NCI-H2227 (cell line): ENCODE data around the gene BBS7.

Experiments used
- DNase-seq: peaks from one replicate; lab custom pipeline; 2025; ENCODE audit not compliant: unreplicated experiment; lab: John Stamatoyannopoulos, UW

Gene BBS7, protein sequence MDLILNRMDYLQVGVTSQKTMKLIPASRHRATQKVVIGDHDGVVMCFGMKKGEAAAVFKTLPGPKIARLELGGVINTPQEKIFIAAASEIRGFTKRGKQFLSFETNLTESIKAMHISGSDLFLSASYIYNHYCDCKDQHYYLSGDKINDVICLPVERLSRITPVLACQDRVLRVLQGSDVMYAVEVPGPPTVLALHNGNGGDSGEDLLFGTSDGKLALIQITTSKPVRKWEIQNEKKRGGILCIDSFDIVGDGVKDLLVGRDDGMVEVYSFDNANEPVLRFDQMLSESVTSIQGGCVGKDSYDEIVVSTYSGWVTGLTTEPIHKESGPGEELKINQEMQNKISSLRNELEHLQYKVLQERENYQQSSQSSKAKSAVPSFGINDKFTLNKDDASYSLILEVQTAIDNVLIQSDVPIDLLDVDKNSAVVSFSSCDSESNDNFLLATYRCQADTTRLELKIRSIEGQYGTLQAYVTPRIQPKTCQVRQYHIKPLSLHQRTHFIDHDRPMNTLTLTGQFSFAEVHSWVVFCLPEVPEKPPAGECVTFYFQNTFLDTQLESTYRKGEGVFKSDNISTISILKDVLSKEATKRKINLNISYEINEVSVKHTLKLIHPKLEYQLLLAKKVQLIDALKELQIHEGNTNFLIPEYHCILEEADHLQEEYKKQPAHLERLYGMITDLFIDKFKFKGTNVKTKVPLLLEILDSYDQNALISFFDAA

DNA sequence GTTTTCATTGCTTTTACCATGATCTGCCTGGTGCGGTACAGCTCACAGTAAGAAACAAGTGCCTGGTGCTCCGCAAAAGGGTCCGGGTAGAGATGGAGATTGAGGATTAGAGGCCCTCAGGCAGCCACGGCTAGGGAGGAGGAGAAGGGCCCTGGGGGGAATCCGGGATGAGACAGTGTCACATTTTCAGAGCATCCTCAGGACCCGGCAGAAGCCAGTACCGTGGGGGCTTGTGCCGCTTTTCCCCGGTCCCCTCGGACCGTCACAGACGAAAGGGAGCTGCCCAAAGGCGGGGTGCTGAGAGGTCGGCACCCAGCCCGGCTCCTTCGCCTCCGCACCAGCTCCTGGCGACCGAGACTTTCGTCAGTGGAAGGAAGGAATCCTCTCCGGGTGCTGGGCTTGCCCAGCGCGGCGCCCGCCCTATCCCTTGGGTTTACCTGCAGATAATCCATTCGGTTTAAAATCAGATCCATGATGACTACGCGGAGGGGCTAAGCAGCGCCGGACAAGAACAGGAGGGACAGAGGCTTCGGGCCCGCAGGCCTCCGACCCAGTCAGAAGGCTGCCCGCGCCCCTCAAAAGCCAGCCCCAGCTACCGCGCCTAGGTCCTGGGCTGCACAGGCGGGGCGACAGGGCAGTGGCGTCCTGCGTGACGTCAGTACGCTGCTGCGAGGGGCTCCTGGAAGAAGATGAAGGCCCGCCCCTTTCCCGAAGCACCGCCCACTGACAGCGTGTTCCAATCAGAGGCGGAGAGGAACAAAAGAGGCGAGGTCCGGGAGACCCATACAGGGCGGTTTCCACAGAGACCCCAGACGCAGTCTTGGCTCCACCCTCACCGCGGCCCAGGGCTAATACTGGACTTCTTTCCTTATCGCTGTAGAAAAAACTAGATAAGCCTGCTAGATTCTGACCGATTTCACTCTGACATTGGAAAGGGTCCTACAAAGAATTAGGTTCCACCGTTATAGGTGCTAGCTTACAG lies at the start of gene BBS7:
TSS of gene BBS7 (minus strand) at position 634 of the 982 bp plus-strand sequence. CDS start at position 473, 161 bp downstream.
- DNase-seq, result peak; percentile 96

DNA sequence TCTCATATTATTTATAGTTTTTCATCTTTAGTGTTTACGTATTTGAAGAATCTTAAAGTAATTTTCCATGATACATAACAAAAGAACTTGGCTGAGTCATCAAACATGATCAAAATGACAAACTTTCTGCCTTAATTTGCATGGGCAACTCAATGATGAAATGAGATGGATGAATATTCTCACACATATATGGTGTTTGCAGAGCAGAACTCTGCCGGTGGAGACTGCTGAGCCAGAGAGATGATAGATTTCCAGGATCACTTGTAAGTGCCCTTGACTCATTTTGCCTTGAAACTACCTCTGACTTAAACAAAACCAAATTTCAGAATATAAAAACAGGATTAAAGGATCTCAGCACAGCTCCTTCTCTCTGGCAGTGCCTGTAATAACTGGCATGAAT lies 43.4 kb upstream of the BBS7 start:
- no peak for DNase-seq

DNA sequence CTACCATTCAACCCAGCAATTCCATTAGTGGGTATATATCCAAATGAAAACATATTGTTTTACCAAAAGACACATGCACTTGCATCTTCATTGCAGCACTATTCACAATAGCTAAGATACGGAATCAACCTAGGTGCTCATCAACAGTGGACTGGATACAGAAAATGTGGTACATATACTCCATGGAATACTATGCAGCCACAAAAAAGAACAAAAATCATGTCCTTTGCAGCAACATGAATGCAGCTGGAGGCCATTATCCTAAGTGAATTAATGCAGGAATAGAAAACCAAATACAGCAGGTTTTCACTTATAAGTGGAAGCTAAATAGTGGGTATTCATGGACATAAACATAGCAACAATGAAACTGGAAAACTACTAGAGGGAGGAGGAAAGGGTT lies 38.1 kb upstream of the BBS7 start:
- DNase-seq, result no peak

DNA sequence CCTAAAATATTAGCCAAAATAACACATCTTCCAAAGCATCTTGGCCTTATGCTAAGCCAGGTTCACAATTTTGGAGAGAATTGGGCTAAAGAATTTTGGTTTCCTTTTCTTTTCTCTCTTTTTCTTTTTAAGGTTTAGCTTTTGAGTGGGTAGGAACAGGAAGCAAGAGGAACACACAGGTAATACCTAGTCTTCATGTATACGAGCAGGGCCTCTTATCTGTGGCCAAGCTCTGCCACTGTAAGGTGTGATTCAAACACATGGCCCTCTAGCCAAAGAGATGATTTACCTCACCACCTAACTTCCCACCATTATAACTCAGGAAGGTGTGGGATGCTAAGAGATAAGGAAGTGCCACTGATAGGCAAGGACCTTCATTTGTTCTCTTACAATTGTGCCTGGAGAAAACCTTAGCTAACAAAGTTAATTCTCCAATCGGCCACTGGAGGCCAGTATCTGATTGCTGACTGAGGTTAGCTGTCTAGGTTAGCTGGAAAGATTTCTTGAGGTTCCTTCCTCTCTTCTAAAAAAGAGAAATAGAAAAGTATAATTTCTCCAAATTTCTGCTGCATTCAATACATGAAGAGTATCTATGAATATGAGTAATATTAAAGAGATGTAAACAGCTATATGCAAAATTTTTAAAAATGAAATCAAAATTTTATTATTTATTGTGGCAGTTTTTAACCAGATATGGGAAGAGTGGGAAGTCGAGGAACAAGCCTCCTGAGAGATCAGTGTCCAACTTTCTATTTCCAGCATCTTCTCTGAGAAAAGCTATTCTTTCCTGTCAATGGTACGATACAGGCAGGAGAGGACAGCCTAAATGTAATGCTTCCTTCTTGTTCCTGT lies 30.1 kb upstream of the BBS7 start:
- DNase-seq, result peak; percentile 51

DNA sequence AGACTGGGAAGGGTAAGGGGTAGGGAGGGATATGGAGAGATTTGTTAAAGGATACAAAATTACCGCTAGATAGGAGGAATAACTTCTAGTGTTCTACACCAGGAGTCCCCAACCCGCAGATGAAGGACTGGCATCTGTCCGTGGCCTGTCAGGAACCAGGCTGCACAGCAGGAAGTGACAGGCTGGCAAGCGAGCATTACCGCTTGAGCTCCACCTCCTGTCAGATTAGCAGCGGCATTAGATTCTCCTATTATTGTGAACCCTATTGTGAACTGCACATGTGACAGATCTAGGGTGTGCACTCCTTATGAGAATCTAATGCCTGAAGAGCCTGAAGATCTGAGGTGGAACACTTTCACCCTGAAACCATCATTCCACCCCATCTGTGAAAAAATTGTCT lies 27.9 kb upstream of the BBS7 start:
- no peak for DNase-seq

DNA sequence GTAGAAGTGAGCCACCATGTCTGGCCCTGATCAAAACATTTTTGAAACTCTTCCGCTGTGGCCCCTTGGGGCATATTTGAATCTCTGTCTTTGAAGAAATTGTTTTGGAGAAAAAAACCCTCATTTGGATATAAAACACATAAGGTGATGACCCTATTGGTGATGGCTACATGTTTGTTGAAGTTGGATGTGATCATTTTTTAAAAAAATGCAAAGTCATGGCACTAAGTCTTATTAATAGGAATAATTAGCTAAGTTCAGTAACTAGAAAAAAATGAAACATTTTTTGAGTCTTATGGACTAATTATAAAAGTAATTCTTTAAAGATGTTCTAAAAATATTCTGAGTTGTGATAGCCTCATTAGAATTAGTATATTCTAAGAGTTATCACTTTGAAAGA lies 17.9 kb upstream of the BBS7 start:
- DNase-seq, result no peak

DNA sequence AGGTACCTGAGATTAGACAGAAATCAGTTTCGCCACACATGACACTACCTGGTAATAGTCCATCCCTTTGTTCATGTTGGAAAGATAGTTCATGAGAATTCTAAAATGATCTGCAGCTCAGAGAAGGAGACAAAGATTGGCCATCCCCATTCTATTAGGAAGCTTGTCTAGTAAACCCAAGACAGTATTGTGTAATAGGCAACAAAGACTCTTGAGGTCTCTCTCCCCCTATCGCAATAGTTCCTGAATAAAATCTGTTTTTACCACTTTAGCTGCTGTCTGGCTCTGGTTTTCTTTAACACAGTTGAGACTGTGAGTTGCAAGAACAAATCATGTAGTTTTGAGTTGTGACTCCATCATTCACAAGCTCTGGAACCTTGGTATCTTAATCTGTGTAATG lies 14.8 kb upstream of the BBS7 start:
- no peak for DNase-seq

DNA sequence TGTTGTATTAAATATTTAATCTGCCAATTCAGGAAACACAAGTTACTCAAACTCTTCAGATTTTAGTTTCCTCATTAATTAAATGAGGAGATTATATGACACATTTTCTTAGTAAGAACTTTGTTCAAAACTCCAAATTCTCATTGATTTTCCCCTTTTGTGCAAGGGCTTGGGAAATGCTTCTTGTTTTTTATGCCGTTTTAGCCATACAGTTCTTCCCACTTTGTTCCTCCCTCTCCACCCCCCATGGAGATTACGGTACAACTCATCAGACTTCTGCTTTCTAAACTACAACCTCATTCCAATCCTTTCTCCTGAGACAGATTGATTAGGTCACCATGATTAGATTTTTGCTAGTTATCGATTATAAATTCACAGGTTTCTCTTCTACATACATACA lies 10.9 kb upstream of the BBS7 start:
- DNase-seq, result no peak

DNA sequence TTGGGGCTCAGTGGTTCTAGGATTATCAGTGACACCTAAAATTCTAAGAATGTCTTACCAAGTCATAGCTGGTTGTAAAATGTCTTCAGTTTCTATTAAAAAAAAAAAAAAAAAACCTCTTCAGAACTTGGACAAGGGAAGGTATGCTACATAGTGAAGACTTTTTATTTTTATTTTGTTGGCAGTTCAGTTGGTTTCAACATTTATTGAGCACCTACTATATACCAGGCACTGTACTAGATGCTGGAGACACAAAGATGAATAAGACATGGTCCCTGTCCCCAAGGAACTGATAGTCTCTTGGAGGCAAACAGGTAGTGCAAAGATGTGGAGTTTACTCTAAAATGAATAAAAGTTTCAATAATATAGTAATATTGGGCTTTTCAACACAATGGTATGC lies 8.9 kb upstream of the BBS7 start:
- DNase-seq, result no peak

DNA sequence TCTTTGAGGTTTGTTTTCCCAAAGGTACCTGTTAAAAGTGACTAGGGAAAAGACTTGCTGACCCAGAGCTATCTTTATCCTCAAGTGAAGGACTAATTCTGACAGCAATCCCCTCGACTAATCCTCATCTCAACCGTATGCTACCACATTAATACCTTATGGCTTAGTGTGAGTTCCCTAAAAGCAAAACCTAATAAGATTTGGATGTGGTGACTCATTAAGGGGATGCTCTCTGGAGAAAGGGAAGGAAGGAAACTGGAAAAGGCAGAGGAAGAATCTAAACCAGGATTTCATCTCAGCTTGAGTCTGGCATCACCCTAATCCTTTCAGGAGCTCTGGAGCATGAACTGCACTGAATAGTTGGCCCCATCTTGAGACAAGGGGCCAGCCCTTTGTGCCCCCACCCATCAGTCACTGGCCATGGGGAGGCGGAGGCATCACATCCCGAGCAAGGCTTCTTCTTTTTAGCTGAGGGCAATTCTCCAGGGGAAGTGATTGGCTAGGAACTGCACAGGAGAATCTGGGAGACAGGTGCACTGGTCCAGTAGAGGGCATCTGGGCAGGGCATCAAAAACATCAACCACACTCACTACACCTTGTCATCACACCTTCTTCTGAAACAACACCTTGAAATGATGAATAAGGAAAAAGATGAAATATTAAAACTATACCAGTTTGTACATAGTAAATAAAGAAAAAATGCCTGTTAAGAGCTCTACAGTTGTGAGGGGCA lies 6.9 kb upstream of the BBS7 start:
- DNase-seq, result no peak

DNA sequence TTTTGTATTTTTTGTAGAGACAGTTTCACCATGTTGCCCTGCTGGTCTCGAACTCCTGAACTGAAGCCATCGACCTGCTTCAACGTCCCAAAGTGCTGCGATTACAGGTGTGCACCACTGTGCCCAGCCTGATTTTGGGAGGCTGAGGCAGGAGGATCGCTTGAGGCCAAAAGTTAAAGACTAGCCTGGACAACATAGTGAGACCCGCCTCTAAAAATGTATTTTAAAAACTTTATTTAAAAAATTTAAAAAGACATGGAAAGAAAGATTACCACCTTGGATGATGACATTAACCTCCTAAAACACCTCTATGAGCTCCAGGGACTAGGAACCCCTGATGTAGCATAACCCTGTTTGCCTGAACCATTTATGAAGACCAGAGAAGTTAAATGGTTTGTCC lies 5.8 kb upstream of the BBS7 start:
- no peak for DNase-seq

DNA sequence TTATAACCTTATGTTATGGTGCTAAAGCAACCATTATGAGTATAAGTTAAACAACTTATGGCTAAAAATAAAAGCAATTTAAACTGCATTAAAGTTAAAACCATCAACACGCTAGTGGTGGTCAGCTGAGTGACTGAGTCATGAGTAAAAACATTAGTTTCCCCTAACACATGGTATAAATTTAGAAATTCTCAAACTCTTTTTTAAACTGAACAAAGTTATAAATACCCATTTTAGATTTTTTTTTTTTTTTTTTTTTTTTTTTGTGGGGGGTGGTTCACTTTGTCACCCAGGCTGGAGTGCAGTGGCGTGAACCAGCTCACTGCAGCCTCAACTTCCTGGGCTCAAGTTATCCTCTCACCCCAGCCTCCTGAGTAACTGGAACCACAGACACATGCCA lies 5.4 kb upstream of the BBS7 start:
- no peak for DNase-seq

DNA sequence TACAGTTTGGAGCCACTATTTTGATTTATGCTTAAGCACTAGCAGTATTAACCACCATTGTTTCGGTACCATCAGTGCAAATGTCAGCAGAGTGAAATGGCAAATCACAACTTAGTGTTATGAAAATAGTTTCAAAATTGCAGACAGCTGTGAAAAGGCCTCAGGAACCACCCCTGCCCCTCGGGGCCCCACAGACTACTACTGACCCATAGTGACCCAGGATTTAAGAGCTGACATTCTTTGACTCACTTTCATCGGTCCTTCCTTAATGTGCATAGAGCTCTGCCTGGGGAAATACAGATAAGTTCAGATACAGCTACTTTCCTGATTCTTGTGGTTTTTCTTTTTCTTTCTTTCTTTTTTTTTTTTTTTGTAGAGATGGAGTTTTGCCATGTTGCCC lies 3.3 kb upstream of the BBS7 start:
- no peak for DNase-seq

DNA sequence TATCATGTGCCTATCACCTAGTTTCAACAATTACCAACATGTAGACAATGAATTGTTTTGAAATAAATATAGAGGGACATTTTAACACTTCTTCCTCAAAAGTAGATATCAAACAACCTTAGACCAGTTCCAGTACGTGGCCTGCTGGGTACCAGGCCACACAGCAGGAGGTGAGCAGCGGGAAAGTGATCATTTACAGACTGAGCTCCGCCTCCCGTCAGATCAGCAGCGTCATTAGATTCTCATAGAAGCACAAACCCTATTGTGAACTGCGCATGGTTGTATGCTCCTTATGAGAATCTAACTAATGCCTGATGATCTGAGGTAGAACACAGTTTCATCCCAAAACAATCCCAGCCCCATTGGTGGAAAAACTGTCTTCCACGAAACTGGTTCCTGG lies 6.5 kb downstream of the BBS7 start:
- DNase-seq, result peak; percentile 55

DNA sequence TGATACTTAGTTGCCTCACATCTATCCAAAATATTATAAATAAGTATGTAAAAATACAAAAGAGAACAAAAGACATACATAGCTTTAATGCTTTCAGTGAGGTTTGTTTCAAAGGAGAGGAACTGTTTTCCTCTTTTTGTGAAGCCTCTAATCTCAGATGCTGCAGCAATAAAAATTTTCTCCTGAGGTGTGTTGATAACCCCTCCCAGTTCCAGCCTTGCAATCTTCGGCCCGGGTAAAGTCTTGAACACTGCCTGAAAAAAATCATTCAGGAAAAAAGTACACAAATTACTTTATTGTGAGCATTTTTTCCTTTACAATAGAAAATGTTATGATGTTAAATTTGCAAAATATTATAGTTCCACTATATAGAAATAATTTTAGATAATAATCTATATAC lies 8.8 kb downstream of the BBS7 start:
- no peak for DNase-seq

DNA sequence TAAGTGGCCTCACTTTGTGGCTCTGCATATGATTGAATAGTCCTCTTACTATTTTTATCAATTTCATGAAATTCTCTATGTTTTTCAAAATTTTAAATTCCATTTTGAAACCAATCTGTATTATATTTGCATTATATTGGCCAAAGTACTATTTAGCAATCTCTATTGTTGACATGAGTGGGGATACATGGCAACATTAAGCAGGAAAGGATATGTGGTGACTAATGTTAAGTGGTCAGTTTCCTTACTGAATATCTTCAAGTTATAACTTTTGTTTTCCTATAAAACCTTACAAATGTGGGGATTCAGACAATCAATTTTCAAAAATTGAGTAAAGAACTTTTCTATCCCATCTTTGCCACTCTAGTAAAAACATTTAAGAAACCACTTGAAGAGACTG lies 10.2 kb downstream of the BBS7 start:
- DNase-seq, result no peak

DNA sequence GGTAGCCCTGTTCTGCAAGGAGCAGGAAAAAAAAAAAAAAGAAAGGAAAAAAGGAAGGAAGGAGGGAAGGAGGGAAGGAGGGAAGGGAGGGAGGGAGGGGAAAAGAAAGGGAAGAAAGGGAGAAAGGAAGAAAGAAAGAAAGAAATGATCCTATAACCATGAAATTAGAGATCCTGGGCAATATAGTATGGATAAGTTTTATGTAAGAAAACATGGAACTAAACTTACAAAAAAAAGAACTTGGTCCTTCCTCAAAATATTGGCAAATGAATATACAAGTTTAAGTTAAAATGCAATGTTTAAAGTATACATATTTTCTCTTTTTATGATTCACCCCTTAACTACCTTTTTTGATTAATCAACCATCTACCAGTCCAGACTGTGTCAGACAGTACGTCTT lies 18.9 kb downstream of the BBS7 start:
- DNase-seq, result no peak

DNA sequence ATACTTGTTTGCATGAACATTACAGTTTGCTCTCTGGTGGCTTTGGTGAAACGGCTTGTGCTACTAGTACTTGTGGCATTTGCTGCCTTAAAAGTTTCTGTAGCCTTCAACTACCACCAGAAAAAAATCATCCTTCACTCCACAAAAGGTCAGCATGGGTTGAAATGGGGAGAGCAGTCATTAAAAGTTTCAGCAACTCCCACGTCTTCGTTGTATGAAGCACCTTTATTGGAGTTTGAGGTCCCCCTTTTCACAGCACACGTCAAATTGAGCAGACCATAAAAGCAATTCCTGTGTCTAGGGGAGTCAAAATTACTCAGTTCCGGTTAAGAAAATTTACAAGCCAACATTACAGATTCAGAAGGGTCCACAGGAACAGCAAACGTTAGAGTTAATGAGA lies 23.6 kb downstream of the BBS7 start:
- DNase-seq, result no peak

DNA sequence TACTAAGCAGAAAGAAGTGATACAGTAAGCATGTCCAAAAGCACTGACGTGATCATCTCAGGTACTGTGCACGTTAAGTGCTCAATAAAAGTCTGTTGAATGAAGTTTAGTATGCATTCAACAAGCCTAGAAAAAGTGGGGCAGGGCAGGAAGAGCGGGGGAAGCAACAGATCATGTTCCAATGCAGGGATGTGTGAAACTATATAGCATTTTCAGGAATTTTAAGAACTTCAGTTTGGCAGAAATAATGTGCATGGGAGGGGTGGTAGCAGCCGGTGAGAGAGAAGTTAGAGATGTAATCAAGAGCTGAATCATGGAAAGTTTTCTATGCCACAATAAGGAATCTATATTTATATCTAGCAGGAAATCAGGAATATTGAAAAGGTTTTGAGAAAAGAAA lies 27.4 kb downstream of the BBS7 start:
- DNase-seq, result no peak

DNA sequence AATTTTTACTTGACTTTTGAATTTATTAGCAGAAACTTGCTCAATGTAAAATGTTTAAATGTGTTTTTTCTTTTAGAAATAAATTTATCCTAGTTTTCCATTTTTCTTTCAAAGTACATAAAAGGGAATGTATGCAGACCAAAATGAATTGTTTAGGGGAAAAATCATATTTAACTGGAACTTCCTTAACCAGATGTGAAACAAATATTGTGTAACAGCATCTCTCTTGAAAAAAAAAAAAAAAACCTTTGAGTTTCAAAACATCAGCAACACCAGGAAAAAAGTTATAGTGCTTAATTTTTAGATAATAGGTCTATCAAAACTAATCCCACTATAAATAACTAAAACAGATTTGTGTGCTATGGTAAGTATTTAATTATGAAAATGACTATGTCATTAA lies 32.1 kb downstream of the BBS7 start:
- no peak for DNase-seq
